ENCODE measurements around the gene ATRN.

- no peak for TF ChIP-seq CTCF (conservative IDR thresholded peaks at IDR 0.05 in 1 of 2, IDR thresholded peaks at IDR 0.05 in 1 of 2; ENCODE audit: extremely low read depth in 1 of 2, insufficient read depth in 1 of 2, low read depth in 1 of 2, low read length in 2 of 2)
- no peak for TF ChIP-seq EZH2 (IDR thresholded peaks at IDR 0.05; ENCODE audit: borderline replicate concordance, low read length)
These were observed 106.5 kb downstream of the ATRN start for GRCh38 chr20:3577366-3577765.
